Caco-2 (cell line): ENCODE measurements around the gene SLC12A7. TPM values are rescaled to one million over a fixed set of nuclear protein-coding genes. Genes with fewer than 3 reads are reported as not detected.

Experiments
- BruUV-seq: library from RNA; stranded (reverse); fragments of 400-500 nt; replicated peaks from 2 replicates; lab custom pipeline; 2021; lab: Mats Ljungman, UMichigan
- CTCF ChIA-PET: fragments of 300-600 bp; sonication (Branson Sonifier 250); formaldehyde crosslinking; loops from one replicate; lab custom pipeline; 2022; ENCODE audit warnings: antibody characterized with exemption; lab: Charles Lee
- POLR2A ChIA-PET: fragments of 300-600 bp; sonication (Branson Sonifier 250); formaldehyde crosslinking; loops from one replicate; lab custom pipeline; 2022; ENCODE audit warnings: antibody characterized with exemption; lab: Charles Lee
- DNase-seq, 2 experiments: peaks; one replicate each; pipeline versions ENCODE4 v3.0.0 to v3.0.0-alpha.2; 2020 to 2022
- H3K27me3 ChIP-seq: replicated peaks from 2 replicates; pipeline ENCODE4 v1.6.0; 2011; ENCODE audit warnings: low read length; ENCODE audit not compliant: control insufficient read depth, insufficient read depth
- H3K36me3 ChIP-seq: 2 replicates; pipeline ENCODE4 v1.5.1; 2011; ENCODE audit warnings: low read length; ENCODE audit not compliant: control insufficient read depth, insufficient read depth
- H3K4me1 ChIP-seq: fragments of 250-450 bp; sonication (Bioruptor Pico); 2 replicates; pipeline ENCODE4 v1.5.1; 2020; ENCODE audit warnings: mild to moderate bottlenecking
- H3K4me3 ChIP-seq: 2 replicates; pipeline ENCODE4 v1.5.1; 2011; ENCODE audit warnings: low read depth, mild to moderate bottlenecking, control low read depth, low read length
- H3K9me3 ChIP-seq: fragments of 250-450 bp; sonication (Bioruptor Pico); 2 replicates; pipeline ENCODE4 v1.5.1; 2020; ENCODE audit warnings: mild to moderate bottlenecking, moderate library complexity
- H3K27ac Mint-ChIP-seq: one replicate; pipeline ENCODE4 v1.8.0; 2022; ENCODE audit warnings: mixed read lengths; ENCODE audit not compliant: unreplicated experiment
- H3K27me3 Mint-ChIP-seq: one replicate; pipeline ENCODE4 v1.8.0; 2022; ENCODE audit warnings: mixed read lengths; ENCODE audit not compliant: insufficient read depth, unreplicated experiment
- H3K36me3 Mint-ChIP-seq: one replicate; pipeline ENCODE4 v1.8.0; 2022; ENCODE audit warnings: mild to moderate bottlenecking, mixed read lengths; ENCODE audit not compliant: insufficient read depth, unreplicated experiment
- H3K4me1 Mint-ChIP-seq: one replicate; pipeline ENCODE4 v1.8.0; 2022; ENCODE audit warnings: low read depth, mixed read lengths; ENCODE audit not compliant: unreplicated experiment
- H3K4me3 Mint-ChIP-seq: one replicate; pipeline ENCODE4 v1.8.0; 2022; ENCODE audit warnings: mild to moderate bottlenecking, moderate library complexity, mixed read lengths; ENCODE audit not compliant: unreplicated experiment
- H3K9me3 Mint-ChIP-seq: one replicate; pipeline ENCODE4 v1.8.0; 2022; ENCODE audit warnings: mixed read lengths; ENCODE audit not compliant: unreplicated experiment
- intact Hi-C: fragments of 100-400 bp; cut with micrococcal nuclease; formaldehyde crosslinking; loops from one replicate; pipeline ENCODE4 v1.10.0; 2022; ENCODE audit not compliant: unreplicated experiment
- total RNA-seq: library from RNA; stranded (reverse); gene quantifications from 2 replicates; pipeline ENCODE4 v1.2.3, GENCODE V29; 2022
- TF ChIP-seq, protein P1 (sequence below), 2 experiments: fragments of 200-600 bp in 1 of 2; IDR thresholded peaks; 1 replicate in 1 of 2; 2 replicates in 1 of 2; pipeline versions ENCODE4 v1.5.1 to v1.8.0; 2011 to 2022; ENCODE audit warnings: antibody characterized with exemption in 1 of 2, control low read depth in 1 of 2, inconsistent platforms in 1 of 2, low read depth in 1 of 2, low read length in 1 of 2, mild to moderate bottlenecking in 1 of 2, moderate library complexity in 1 of 2; ENCODE audit not compliant: insufficient read depth in 1 of 2, severe bottlenecking in 1 of 2, unreplicated experiment in 1 of 2

SLC12A7 gene
- total RNA-seq, 1 experiment from 2014 or later = 41.7 TPM

DNA sequence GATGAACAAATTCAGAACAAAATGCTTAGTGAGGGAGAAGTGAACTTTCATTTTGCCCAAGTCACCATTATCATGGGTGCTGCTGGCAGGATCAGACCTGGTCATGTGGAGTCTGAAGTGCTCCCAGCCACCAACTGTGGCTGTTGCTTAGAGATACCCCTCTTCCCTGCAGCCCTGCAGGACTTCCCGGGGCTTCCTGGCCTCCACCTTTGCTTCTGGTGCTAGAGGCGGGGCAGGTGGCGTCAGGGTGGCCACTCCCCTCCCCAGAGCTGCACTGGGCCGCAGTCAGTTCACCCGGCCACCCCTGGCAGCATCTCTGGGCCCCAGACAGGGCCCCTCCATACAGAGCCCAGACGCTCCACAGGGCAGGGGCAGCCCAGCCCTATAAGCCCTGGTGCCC lies 30.0 kb upstream of the SLC12A7 start:
- no peaks in the 10 kb centered on the region for H3K36me3 ChIP-seq
- POLR2A ChIA-PET = no interaction called here
- CTCF ChIA-PET = interaction anchor here (0.5 kb wide), 1 partner anchor 142 kb away, joined by 3 read pairs; no protein-coding TSS in a partner anchor
- TF ChIP-seq, protein P1, sequence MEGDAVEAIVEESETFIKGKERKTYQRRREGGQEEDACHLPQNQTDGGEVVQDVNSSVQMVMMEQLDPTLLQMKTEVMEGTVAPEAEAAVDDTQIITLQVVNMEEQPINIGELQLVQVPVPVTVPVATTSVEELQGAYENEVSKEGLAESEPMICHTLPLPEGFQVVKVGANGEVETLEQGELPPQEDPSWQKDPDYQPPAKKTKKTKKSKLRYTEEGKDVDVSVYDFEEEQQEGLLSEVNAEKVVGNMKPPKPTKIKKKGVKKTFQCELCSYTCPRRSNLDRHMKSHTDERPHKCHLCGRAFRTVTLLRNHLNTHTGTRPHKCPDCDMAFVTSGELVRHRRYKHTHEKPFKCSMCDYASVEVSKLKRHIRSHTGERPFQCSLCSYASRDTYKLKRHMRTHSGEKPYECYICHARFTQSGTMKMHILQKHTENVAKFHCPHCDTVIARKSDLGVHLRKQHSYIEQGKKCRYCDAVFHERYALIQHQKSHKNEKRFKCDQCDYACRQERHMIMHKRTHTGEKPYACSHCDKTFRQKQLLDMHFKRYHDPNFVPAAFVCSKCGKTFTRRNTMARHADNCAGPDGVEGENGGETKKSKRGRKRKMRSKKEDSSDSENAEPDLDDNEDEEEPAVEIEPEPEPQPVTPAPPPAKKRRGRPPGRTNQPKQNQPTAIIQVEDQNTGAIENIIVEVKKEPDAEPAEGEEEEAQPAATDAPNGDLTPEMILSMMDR (IDR thresholded peaks at IDR 0.05; ENCODE audit: insufficient read depth in 1 of 2, low read depth in 1 of 2, low read length in 1 of 2, severe bottlenecking in 1 of 2, unreplicated experiment in 1 of 2) = no peak
- intact Hi-C loops = no loop called here
- no peaks in the 10 kb centered on the region for H3K9me3 Mint-ChIP-seq
- H3K27me3 Mint-ChIP-seq = no peaks in the 10 kb centered on the region
- H3K36me3 Mint-ChIP-seq = no peaks in the 10 kb centered on the region
- no peak overlapping the region for H3K4me3 Mint-ChIP-seq
- H3K9me3 ChIP-seq = no peaks in the 10 kb centered on the region
- DNase-seq = no peak
- H3K27me3 ChIP-seq = no peaks in the 10 kb centered on the region
- peaks cover 7% of the 10 kb centered on the region; the same call in 1 of the 2 replicates for H3K4me1 ChIP-seq
- H3K4me3 ChIP-seq = no peak overlapping the region
- peaks cover 12% of the 10 kb centered on the region for H3K4me1 Mint-ChIP-seq
- BruUV-seq = no TSS peak
- H3K27ac Mint-ChIP-seq = no peak overlapping the region

DNA sequence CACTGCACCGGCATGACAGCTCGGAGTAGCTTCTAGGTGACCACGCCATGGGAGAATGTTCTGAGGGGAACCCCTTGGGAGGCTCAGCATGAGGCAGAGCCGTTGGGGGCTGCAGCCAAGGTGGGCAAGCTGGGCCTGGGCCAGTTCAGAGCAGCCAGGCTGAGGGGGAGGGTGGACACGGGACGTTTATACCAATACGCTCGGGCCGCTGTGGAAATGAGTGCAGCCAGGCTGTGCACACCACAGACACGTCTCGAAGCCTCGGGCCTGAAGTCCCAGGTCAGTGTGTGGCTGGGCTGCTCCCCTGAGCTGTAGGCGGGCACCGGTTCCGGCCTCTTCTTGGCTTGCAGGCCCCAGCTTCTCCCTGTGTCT lies 28.9 kb upstream of the SLC12A7 start:
- no peak overlapping the region for H3K27ac Mint-ChIP-seq
- ChIA-PET POLR2A (no interaction called here), CTCF (interaction anchor here (0.9 to 1.8 kb wide), 9 partner anchors 9 to 217 kb away, joined by 4 to 10 read pairs (median 4); no protein-coding TSS in a partner anchor)
- TF ChIP-seq, protein P1 (IDR thresholded peaks at IDR 0.05; ENCODE audit: insufficient read depth in 1 of 2, low read depth in 1 of 2, low read length in 1 of 2, severe bottlenecking in 1 of 2, unreplicated experiment in 1 of 2) = no peak
- H3K4me3 Mint-ChIP-seq = no peak overlapping the region
- intact Hi-C loops = loop anchor here (1.0 kb wide), 2 partner anchors 34 to 218 kb away; no protein-coding TSS in a partner anchor
- H3K36me3 Mint-ChIP-seq = no peaks in the 10 kb centered on the region
- Histone ChIP-seq H3K36me3 (no peaks in the 10 kb centered on the region), H3K4me1 (peaks cover 7% of the 10 kb centered on the region; the same call in 1 of the 2 replicates), H3K27me3 (no peaks in the 10 kb centered on the region), H3K4me3 (no peak overlapping the region), H3K9me3 (no peaks in the 10 kb centered on the region)
- no peaks in the 10 kb centered on the region for H3K27me3 Mint-ChIP-seq
- BruUV-seq = no TSS peak
- no peak for DNase-seq
- no peaks in the 10 kb centered on the region for H3K9me3 Mint-ChIP-seq
- H3K4me1 Mint-ChIP-seq = peaks cover 7% of the 10 kb centered on the region

DNA sequence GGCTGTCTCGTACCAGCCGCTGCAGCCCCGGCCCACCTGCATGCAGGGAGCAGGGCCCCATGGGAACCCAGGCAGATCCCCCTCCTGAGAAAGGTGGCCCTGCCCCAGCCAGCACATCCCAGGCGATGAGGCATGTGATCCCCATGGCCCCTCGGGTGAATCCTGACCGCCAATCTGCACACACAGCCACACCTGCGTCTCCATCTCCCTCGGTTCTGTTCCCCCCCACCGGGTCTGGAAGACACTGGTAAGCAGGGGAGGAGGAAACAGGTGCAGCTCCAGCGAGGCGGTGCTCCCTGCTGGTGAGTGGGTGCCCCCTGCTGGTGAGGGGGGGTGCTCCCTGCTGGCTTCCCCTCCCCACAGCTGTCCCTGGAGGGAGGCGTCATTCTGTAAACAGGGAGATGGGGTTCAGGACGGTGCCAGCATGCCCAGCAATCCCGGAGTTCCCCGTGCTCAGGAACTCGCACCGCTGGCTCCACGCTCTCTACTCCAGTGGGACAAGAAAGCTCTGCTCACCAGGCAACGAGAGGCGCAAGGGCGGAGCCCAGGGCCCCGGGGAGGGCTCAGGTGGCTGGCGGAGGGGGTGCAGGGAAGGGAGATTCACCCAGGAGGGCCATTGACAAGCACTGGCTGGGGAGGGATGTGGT lies 28.4 kb upstream of the SLC12A7 start:
- H3K36me3 ChIP-seq = no peaks in the 10 kb centered on the region
- H3K4me1 ChIP-seq = peaks cover 7% of the 10 kb centered on the region; the same call in 1 of the 2 replicates
- ChIA-PET CTCF (interaction anchor here (0.6 to 1.8 kb wide), 9 partner anchors 8 to 217 kb away, joined by 3 to 10 read pairs (median 4); no protein-coding TSS in a partner anchor), POLR2A (no interaction called here)
- H3K27me3 ChIP-seq = no peaks in the 10 kb centered on the region
- peak; percentile 79 to 88 for DNase-seq
- H3K9me3 ChIP-seq = no peaks in the 10 kb centered on the region
- BruUV-seq = no TSS peak
- Mint-ChIP-seq H3K27me3 (no peaks in the 10 kb centered on the region), H3K9me3 (no peaks in the 10 kb centered on the region), H3K27ac (no peak overlapping the region), H3K36me3 (no peaks in the 10 kb centered on the region), H3K4me3 (no peak overlapping the region), H3K4me1 (peaks cover 7% of the 10 kb centered on the region)
- intact Hi-C loops = loop anchor here (1.0 kb wide), 2 partner anchors 33 to 217 kb away; no protein-coding TSS in a partner anchor
- no peak overlapping the region for H3K4me3 ChIP-seq
- TF ChIP-seq, protein P1 (IDR thresholded peaks at IDR 0.05; ENCODE audit: insufficient read depth in 1 of 2, low read depth in 1 of 2, low read length in 1 of 2, severe bottlenecking in 1 of 2, unreplicated experiment in 1 of 2) = peak; percentile 92 to 93
